Thoracic aorta (tissue), 2 donors: ENCODE results near the gene NT5DC4. TPM values are rescaled to one million over a fixed set of nuclear protein-coding genes. Genes with fewer than 3 reads are reported as not detected.
"Not testable (repeated sequence)": the region's sequence is repeated elsewhere in the genome, so short reads cannot be mapped to it uniquely, and the experiment has no call there.

Experiments used
- ATAC-seq: fragments of 150-250 bp; one replicate; pipeline ENCODE4 v1.8.0; 2017; ENCODE audit warnings: low read depth; ENCODE audit not compliant: insufficient number of reproducible peaks, low FRiP score
- DNase-seq: peaks from one replicate; pipeline ENCODE4 v3.0.0-alpha.2; 2020; ENCODE audit warnings: low spot score
- H3K27ac ChIP-seq, 2 donors: fragments of 200-600 bp; sonication (generic); 1 replicate in 1 of 2; 2 replicates in 1 of 2; pipeline ENCODE4 v1.5.1; 2016; ENCODE audit warnings: mild to moderate bottlenecking in 2 of 2, moderate library complexity in 2 of 2
- H3K27me3 ChIP-seq: fragments of 200-600 bp; sonication (generic); replicated peaks from 2 replicates; pipeline ENCODE4 v1.6.0; 2016; ENCODE audit warnings: mild to moderate bottlenecking; ENCODE audit not compliant: insufficient read depth
- H3K36me3 ChIP-seq: fragments of 200-600 bp; sonication (generic); one replicate; pipeline ENCODE4 v1.5.1; 2016
- H3K4me1 ChIP-seq, 2 donors: fragments of 200-600 bp; sonication (generic); 1 replicate in 1 of 2; 2 replicates in 1 of 2; pipeline versions ENCODE4 v1.5.1 to v1.6.0; 2016; ENCODE audit warnings: low read depth in 2 of 2, mild to moderate bottlenecking in 1 of 2; ENCODE audit not compliant: control insufficient read depth in 1 of 2
- H3K4me3 ChIP-seq: fragments of 200-600 bp; sonication (generic); 2 replicates; pipeline ENCODE4 v1.5.1; 2016; ENCODE audit warnings: mild to moderate bottlenecking
- H3K9me3 ChIP-seq: fragments of 200-600 bp; sonication (generic); 2 replicates; pipeline ENCODE4 v1.5.1; 2016
- CTCF ChIP-seq: fragments of 200-600 bp; sonication (generic); IDR thresholded peaks from one replicate; pipeline ENCODE4 v1.5.1; 2019; ENCODE audit warnings: antibody characterized with exemption
- total RNA-seq, 2 donors: library from RNA; depleted of rRNA; stranded (reverse); fragments of >200 nt; gene quantifications; one replicate each; pipeline versions ENCODE4 v1.1.0 to v1.2.3, GENCODE V29; 2016

The NT5DC4 gene
- total RNA-seq, 2 donors from 2014 or later: not detected

DNA sequence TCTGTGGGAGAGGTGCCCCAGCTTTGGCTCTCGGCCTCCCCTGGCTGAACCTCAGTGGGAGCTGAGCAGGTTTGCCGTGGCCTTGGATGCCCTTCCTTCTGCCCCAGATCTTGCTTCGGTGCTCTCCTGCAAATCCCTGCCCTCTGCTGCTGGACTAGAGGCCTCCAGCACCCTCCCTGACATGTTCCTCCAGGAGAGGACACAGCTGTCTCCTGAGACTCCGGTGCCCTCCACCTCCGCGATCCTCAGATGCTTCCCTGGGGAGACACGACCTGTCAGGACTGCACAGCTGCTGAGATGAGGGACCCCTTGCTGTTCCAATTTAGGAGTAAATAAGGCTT, 7.3 kb upstream of the NT5DC4 start:
- ATAC-seq (no peak), DNase-seq (no peak)
- Histone ChIP-seq H3K9me3 (no peaks in the 10 kb centered on the region), H3K4me3 (no peak overlapping the region), H3K36me3 (no peaks in the 10 kb centered on the region), H3K27me3 (no peaks in the 10 kb centered on the region), H3K4me1 (no peaks in the 10 kb centered on the region), H3K27ac (no peak overlapping the region)
- no peak for TF ChIP-seq CTCF

DNA sequence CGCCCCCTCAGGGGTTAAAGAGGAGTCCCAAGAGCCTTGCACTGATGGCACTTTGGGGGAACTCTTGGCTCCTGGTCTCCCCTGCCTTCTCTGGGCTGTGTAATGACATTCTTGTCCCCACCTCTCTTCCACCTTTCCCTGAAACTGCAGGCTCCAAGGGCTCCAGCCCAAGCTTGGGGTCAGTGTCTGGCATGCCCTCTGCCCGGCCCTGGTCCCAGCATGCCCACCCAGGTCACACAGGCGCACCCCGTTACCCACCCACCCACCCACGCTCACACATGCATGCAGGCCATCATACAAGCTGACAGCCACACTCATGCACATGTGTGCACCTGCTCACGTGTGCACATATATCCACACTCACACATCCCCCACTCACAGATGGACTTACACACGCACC, 6.9 kb upstream of the NT5DC4 start:
- no peaks in the 10 kb centered on the region for H3K9me3 ChIP-seq
- no peaks in the 10 kb centered on the region for H3K4me1 ChIP-seq
- H3K27ac ChIP-seq: no peak overlapping the region
- no peaks in the 10 kb centered on the region for H3K27me3 ChIP-seq
- no peak for DNase-seq
- ATAC-seq: no peak
- no peak for TF ChIP-seq CTCF
- no peak overlapping the region for H3K4me3 ChIP-seq
- no peaks in the 10 kb centered on the region for H3K36me3 ChIP-seq

GRCh38 chr2:112714331-112714730, 6.5 kb upstream of the NT5DC4 start:
- Histone ChIP-seq H3K27ac (no peak overlapping the region), H3K4me3 (no peak overlapping the region), H3K27me3 (no peaks in the 10 kb centered on the region), H3K9me3 (no peaks in the 10 kb centered on the region), H3K4me1 (no peaks in the 10 kb centered on the region), H3K36me3 (no peaks in the 10 kb centered on the region)
- no peak for ATAC-seq
- no peak for DNase-seq
- no peak for TF ChIP-seq CTCF

GRCh38 chr2:112714836-112715631, 5.8 kb upstream of the NT5DC4 start:
- Histone ChIP-seq H3K4me1 (no peaks in the 10 kb centered on the region), H3K4me3 (no peak overlapping the region), H3K9me3 (no peaks in the 10 kb centered on the region), H3K36me3 (no peaks in the 10 kb centered on the region), H3K27ac (no peak overlapping the region), H3K27me3 (no peaks in the 10 kb centered on the region)
- ATAC-seq: no peak
- no peak for DNase-seq
- no peak for TF ChIP-seq CTCF

DNA sequence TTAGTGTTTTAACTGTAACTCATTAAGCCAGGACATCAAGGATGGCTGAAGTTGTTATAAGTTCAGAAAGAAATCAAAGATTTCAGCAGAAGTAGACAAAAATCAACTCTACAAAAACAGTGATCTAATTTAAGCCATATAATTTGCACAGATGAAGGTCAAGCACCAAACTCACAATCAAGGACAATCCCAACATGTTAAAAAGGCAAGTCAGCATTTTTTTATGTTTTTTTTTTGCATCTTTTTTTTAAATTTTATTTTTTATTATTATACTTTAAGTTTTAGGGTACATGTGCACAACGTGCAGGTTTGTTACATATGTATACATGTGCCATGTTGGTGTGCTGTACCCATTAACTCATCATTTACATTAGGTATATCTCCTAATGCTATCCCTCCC, 4.7 kb upstream of the NT5DC4 start:
- DNase-seq, H3K27me3 ChIP-seq, H3K9me3 ChIP-seq, H3K36me3 ChIP-seq, H3K4me3 ChIP-seq, H3K4me1 ChIP-seq, H3K27ac ChIP-seq, ATAC-seq: not testable (repeated sequence)

DNA sequence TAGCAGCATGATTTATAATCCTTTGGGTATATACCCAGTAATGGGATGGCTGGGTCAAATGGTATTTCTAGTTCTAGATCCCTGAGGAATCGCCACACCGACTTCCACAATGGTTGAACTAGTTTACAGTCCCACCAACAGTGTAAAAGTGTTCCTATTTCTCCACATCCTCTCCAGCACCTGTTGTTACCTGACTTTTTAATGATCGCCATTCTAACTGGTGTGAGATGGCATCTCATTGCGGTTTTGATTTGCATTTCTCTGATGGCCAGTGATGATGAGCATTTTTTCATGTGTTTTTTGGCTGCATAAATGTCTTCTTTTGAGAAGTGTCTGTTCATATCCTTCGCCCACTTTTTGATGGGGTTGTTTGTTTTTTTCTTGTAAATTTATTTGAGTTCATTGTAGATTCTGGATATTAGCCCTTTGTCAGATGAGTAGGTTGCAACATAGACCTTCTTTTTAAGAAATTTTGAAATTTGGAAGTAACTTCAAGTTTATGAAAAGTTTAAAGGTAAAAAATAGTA, 3.9 kb upstream of the NT5DC4 start:
- H3K36me3 ChIP-seq, H3K27ac ChIP-seq, ATAC-seq, H3K4me3 ChIP-seq, H3K9me3 ChIP-seq, H3K27me3 ChIP-seq, H3K4me1 ChIP-seq, DNase-seq: not testable (repeated sequence)
